ENCODE results near the gene KMT5C. TPM values are rescaled to one million over a fixed set of nuclear protein-coding genes. Genes with fewer than 3 reads are reported as not detected.
A peak's percentile ranks its signal among the peaks of the same experiment; 100 is the strongest.

The KMT5C gene
- total RNA-seq, 3 donors from 2014 or later (not counting 1 experiment from before 2014, with no cell fraction given), result 44.5 to 147 (median 46.8) TPM

DNA sequence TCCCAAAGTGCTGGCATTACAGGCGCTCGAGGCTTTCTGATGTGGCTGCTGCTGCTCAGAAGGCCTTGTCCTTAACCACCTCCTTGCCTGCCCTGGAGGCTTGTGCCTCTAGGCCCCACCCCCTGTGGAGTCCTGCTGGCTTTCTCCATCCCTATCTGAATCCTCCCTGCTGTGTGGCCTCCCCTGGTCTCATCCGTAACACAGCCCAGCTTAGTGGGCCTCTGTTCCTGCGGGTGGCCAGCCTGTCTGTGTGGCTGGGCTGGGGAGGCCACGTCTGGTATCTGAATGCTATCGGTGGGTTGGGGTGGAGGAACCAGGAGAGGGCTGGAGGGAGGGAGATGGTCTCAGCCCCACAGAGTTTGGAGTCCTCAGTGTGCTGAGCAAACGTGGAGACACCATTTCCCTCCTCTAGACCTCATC lies 50.8 kb downstream of the KMT5C start:
- no peaks in the 10 kb centered on the region for H3K36me3 Mint-ChIP-seq
- no peak overlapping the region for H3K27ac ChIP-seq (ENCODE audit: low read length)
- H3K9me3 Mint-ChIP-seq, result no peaks in the 10 kb centered on the region
- peaks cover 42% of the 10 kb centered on the region for H3K4me1 ChIP-seq (ENCODE audit: control insufficient read depth, insufficient read depth, low read length)
- TF ChIP-seq, protein P1, sequence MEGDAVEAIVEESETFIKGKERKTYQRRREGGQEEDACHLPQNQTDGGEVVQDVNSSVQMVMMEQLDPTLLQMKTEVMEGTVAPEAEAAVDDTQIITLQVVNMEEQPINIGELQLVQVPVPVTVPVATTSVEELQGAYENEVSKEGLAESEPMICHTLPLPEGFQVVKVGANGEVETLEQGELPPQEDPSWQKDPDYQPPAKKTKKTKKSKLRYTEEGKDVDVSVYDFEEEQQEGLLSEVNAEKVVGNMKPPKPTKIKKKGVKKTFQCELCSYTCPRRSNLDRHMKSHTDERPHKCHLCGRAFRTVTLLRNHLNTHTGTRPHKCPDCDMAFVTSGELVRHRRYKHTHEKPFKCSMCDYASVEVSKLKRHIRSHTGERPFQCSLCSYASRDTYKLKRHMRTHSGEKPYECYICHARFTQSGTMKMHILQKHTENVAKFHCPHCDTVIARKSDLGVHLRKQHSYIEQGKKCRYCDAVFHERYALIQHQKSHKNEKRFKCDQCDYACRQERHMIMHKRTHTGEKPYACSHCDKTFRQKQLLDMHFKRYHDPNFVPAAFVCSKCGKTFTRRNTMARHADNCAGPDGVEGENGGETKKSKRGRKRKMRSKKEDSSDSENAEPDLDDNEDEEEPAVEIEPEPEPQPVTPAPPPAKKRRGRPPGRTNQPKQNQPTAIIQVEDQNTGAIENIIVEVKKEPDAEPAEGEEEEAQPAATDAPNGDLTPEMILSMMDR (IDR thresholded peaks at IDR 0.05), result no peak
- no peak overlapping the region for H3K4me3 Mint-ChIP-seq
- H3K36me3 ChIP-seq (ENCODE audit: control insufficient read depth, insufficient read depth, low read length), result peaks cover 43% of the 10 kb centered on the region
- H3K4me3 ChIP-seq (ENCODE audit: low read length), result no peak overlapping the region
- peaks cover 31 to 52% of the 10 kb centered on the region in 2 donors for H3K4me1 Mint-ChIP-seq
- no peaks in the 10 kb centered on the region for H3K27me3 Mint-ChIP-seq (ENCODE audit: low read depth in 2 of 2)
- DNase-seq (no peak), ATAC-seq (no peak)
- intact Hi-C loops (cut with micrococcal nuclease), result no loop called here
- peak overlapping the region in 1 of 2 donors; percentile 80 for H3K27ac Mint-ChIP-seq
- H3K9me3 ChIP-seq (ENCODE audit: control insufficient read depth, insufficient read depth, low read length), result no peaks in the 10 kb centered on the region
- 89% methylated on average over 7 of the region's 7 CpGs for WGBS (ENCODE audit: insufficient coverage)
- no peaks in the 10 kb centered on the region for H3K27me3 ChIP-seq (ENCODE audit: control insufficient read depth, insufficient read depth, low read length)

DNA sequence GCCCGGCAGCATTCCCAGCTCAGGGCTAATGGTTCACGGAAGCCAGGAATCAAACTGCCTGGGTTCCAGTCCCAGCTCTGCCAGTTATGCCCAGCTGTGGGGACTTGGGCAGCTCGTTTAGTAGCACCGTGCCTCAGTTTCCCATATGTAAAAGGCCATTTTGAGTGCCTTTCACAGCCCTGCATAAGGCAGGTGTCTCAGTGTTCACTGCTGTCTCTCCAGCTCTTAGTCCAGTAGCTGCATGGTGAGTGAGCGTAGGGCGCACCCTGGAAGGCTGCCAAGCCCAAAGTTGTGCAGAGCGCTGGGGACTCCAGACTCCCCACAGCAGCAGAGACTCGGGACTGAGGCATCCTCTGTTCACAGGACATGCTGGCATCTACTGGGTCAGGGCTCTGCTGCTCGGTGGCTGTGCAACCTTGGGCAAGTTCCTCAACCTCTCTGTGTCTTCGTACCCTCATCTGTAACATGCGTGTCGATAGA lies 51.6 kb downstream of the KMT5C start:
- intact Hi-C loops (cut with micrococcal nuclease), result no loop called here
- peaks cover 42% of the 10 kb centered on the region for H3K4me1 ChIP-seq (ENCODE audit: control insufficient read depth, insufficient read depth, low read length)
- DNase-seq (no peak), ATAC-seq (no peak)
- Mint-ChIP-seq H3K27ac (peak overlapping the region in 1 of 2 donors; percentile 80), H3K36me3 (no peaks in the 10 kb centered on the region), H3K4me3 (no peak overlapping the region), H3K9me3 (no peaks in the 10 kb centered on the region), H3K4me1 (peaks cover 24 to 45% of the 10 kb centered on the region in 2 donors), H3K27me3 (ENCODE audit: low read depth in 2 of 2) (no peaks in the 10 kb centered on the region)
- H3K27me3 ChIP-seq (ENCODE audit: control insufficient read depth, insufficient read depth, low read length), result no peaks in the 10 kb centered on the region
- 86% methylated on average over 10 of the region's 12 CpGs for WGBS (ENCODE audit: insufficient coverage)
- TF ChIP-seq, protein P1 (IDR thresholded peaks at IDR 0.05), result no peak
- H3K36me3 ChIP-seq (ENCODE audit: control insufficient read depth, insufficient read depth, low read length), result peaks cover 43% of the 10 kb centered on the region
- no peak overlapping the region for H3K27ac ChIP-seq (ENCODE audit: low read length)
- H3K9me3 ChIP-seq (ENCODE audit: control insufficient read depth, insufficient read depth, low read length), result no peaks in the 10 kb centered on the region
- no peak overlapping the region for H3K4me3 ChIP-seq (ENCODE audit: low read length)

DNA sequence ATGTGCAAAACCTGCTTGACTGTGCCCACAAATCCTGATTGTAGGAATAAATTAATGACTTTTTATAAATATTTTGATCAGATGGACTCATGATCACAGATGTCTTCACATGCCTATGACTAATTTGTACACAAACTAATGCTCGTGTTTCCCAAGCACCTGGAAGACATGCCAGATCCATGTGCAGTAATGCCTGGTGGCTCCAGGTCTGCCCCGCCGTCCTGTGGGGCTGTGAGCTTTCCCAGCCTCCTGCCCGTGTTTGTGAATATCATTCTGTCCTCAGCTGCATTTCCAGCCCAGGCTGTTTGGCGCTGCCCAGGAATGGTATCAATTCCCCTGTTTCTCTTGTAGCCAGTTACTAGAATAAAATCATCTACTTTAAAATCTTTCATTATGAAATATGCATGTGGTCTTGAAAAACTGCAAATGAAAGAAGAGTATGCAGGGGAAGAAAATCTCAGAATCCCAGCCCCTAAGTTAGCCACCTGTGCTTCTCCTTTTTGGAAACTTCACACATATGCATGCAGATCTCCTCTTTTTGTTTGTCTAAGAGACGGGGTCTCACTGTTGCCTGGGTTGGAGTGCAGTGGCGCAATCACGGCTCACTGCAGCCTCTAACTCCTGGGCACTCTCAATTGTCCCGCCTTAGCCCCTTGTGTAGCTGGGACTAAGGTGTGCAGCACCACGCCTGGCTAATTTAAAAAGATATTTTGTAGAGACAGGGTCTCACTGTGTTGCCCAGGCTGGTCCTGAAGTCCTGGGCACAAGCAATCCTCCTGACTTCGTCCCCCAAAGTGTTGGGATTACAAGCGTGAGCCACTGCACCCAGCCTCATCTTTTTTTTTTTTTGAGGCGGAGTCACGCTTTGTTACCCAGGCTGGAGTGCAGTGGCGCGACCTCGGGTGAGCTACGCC lies 52.3 kb downstream of the KMT5C start:
- Histone ChIP-seq H3K36me3 (ENCODE audit: control insufficient read depth, insufficient read depth, low read length) (peaks cover 41% of the 10 kb centered on the region), H3K4me1 (ENCODE audit: control insufficient read depth, insufficient read depth, low read length) (peaks cover 35% of the 10 kb centered on the region), H3K27ac (ENCODE audit: low read length) (no peak overlapping the region), H3K9me3 (ENCODE audit: control insufficient read depth, insufficient read depth, low read length) (no peaks in the 10 kb centered on the region), H3K4me3 (ENCODE audit: low read length) (no peak overlapping the region), H3K27me3 (ENCODE audit: control insufficient read depth, insufficient read depth, low read length) (no peaks in the 10 kb centered on the region)
- H3K4me3 Mint-ChIP-seq, result no peak overlapping the region
- intact Hi-C loops (cut with micrococcal nuclease), result no loop called here
- H3K9me3 Mint-ChIP-seq, result no peaks in the 10 kb centered on the region
- H3K4me1 Mint-ChIP-seq, result peaks cover 17 to 37% of the 10 kb centered on the region in 2 donors
- TF ChIP-seq, protein P1 (IDR thresholded peaks at IDR 0.05), result no peak
- H3K27ac Mint-ChIP-seq, result no peak overlapping the region
- DNase-seq (no peak), ATAC-seq (no peak)
- no peaks in the 10 kb centered on the region for H3K36me3 Mint-ChIP-seq
- no peaks in the 10 kb centered on the region for H3K27me3 Mint-ChIP-seq (ENCODE audit: low read depth in 2 of 2)
- 92% methylated on average over 18 of the region's 18 CpGs for WGBS (ENCODE audit: insufficient coverage)

Measured in natural killer cell (primary cell).